ENCODE measurements around the gene HRH3.

Gene HRH3

DNA sequence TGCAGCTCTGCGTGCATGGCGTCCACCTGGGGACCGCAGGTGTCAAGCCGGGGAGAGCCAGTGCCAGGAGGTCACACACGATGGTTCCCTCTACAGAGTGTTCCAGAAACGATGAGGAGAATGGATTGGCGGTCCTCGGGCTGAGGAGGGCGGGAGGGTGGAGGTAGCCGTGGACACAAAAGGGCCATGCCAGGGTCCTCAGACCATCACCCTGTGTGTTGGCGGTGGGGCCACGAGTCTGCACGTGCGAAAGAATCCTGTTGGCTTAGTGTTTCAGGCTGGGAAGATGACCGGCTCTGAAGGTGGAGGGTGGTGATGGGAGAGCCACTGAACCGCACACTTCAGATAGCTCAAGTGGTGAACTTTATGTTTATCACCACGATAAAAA is 13.7 kb downstream of the HRH3 start:
- ChIA-PET POLR2A (no interaction called here), CTCF (no interaction called here)
- no peak for DNase-seq (ENCODE audit: extremely low spot score)
- TF ChIP-seq CTBP1 (IDR thresholded peaks at IDR 0.05; ENCODE audit: borderline replicate concordance) = no peak
- TF ChIP-seq FOXM1 (IDR thresholded peaks at IDR 0.05; ENCODE audit: borderline replicate concordance) = no peak
- no peak for TF ChIP-seq BHLHE40 (IDR thresholded peaks at IDR 0.05; ENCODE audit: borderline replicate concordance)
- no peak for TF ChIP-seq HDGF (IDR thresholded peaks at IDR 0.05; ENCODE audit: borderline replicate concordance)

- ChIA-PET POLR2A (no interaction called here), CTCF (no interaction called here)
- DNase-seq (ENCODE audit: extremely low spot score) = no peak
- TF ChIP-seq SP1 (IDR thresholded peaks at IDR 0.05) = no peak
- no peak for TF ChIP-seq TARDBP (IDR thresholded peaks at IDR 0.05)
- TF ChIP-seq BHLHE40 (IDR thresholded peaks at IDR 0.05; ENCODE audit: borderline replicate concordance) = no peak
- no peak for TF ChIP-seq ELF4 (IDR thresholded peaks at IDR 0.05)
- TF ChIP-seq HDGF (IDR thresholded peaks at IDR 0.05; ENCODE audit: borderline replicate concordance) = no peak
- no peak for TF ChIP-seq FOXA1 (IDR thresholded peaks at IDR 0.05)
Measured at GRCh38 chr20:62205618-62206387, 14.3 kb downstream of the HRH3 start.

GRCh38 chr20:62203378-62204030 is 16.6 kb downstream of the HRH3 start:
- TF ChIP-seq TARDBP (IDR thresholded peaks at IDR 0.05) (no peak), ZNF384 (IDR thresholded peaks at IDR 0.05) (no peak), CTBP1 (IDR thresholded peaks at IDR 0.05; ENCODE audit: borderline replicate concordance) (no peak), SP1 (IDR thresholded peaks at IDR 0.05) (no peak)
- DNase-seq (ENCODE audit: extremely low spot score) = no peak
- ChIA-PET CTCF (no interaction called here), POLR2A (no interaction called here)

DNA sequence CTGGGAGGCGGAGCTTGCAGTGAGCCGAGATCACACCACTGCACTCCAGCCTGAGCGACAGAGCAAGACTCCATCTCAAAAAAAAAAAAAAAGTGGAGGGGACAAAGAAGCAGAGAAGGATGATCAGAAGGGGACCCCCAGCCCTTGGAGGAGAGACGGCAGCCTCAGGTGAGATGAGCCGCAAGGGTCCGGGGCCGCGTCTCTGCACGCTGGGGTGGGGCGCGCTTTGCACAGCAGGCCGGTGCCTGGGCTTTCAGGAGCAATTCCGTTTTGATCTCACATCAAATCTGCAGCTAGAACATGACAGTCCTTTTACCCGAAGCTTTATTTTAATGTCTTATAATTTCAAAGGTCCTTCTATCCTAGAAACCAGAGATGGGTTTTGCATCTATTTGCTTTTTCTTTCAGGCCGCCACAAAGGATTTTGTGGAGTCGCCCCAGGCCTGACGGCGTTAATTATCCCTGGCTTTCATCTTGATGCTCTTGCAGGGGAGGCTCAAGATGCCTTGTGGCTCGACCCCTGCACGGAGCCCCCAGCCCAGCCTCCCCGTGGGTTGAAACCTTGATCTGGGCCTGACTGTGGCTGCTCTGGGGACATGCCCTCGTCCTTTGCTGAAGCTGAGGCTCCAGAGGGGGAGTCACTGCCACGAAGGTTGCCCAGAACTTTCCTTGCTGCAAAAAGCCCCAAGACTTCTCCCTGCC is 17.3 kb downstream of the HRH3 start:
- ChIA-PET CTCF (no interaction called here), POLR2A (no interaction called here)
- no peak for TF ChIP-seq FOXA1 (IDR thresholded peaks at IDR 0.05)
- TF ChIP-seq SP1 (IDR thresholded peaks at IDR 0.05) = no peak
- TF ChIP-seq SUZ12 (IDR thresholded peaks at IDR 0.05) = no peak
- no peak for TF ChIP-seq FOXM1 (IDR thresholded peaks at IDR 0.05; ENCODE audit: borderline replicate concordance)
- TF ChIP-seq BHLHE40 (IDR thresholded peaks at IDR 0.05; ENCODE audit: borderline replicate concordance) = no peak
- no peak for TF ChIP-seq HDGF (IDR thresholded peaks at IDR 0.05; ENCODE audit: borderline replicate concordance)
- no peak for TF ChIP-seq ARNT (IDR thresholded peaks at IDR 0.05)
- no peak for TF ChIP-seq TARDBP (IDR thresholded peaks at IDR 0.05)
- no peak for TF ChIP-seq ELF4 (IDR thresholded peaks at IDR 0.05)
- TF ChIP-seq FOXK2 (IDR thresholded peaks at IDR 0.05) = no peak
- TF ChIP-seq ZNF384 (IDR thresholded peaks at IDR 0.05) = no peak
- no peak for TF ChIP-seq CTBP1 (IDR thresholded peaks at IDR 0.05; ENCODE audit: borderline replicate concordance)
- TF ChIP-seq PKNOX1 (IDR thresholded peaks at IDR 0.05) = no peak
- no peak for TF ChIP-seq LEF1 (IDR thresholded peaks at IDR 0.05; ENCODE audit: borderline replicate concordance)
- TF ChIP-seq NFRKB (IDR thresholded peaks at IDR 0.05) = no peak
- DNase-seq (ENCODE audit: extremely low spot score) = no peak

- ChIA-PET CTCF (no interaction called here), POLR2A (no interaction called here)
- no peak for DNase-seq (ENCODE audit: extremely low spot score)
- TF ChIP-seq SP1 (IDR thresholded peaks at IDR 0.05) = no peak
- no peak for TF ChIP-seq TARDBP (IDR thresholded peaks at IDR 0.05)
- TF ChIP-seq HDGF (IDR thresholded peaks at IDR 0.05; ENCODE audit: borderline replicate concordance) = no peak
- no peak for TF ChIP-seq PKNOX1 (IDR thresholded peaks at IDR 0.05)
- no peak for TF ChIP-seq CTBP1 (IDR thresholded peaks at IDR 0.05; ENCODE audit: borderline replicate concordance)
- no peak for TF ChIP-seq L3MBTL2 (conservative IDR thresholded peaks at IDR 0.05)
- TF ChIP-seq BHLHE40 (IDR thresholded peaks at IDR 0.05; ENCODE audit: borderline replicate concordance) = no peak
- no peak for TF ChIP-seq FOXA1 (IDR thresholded peaks at IDR 0.05)
- no peak for TF ChIP-seq NFRKB (IDR thresholded peaks at IDR 0.05)
- no peak for TF ChIP-seq ZNF384 (IDR thresholded peaks at IDR 0.05)
- TF ChIP-seq ARNT (IDR thresholded peaks at IDR 0.05) = no peak
- no peak for TF ChIP-seq FOXK2 (IDR thresholded peaks at IDR 0.05)
- no peak for TF ChIP-seq FOXM1 (IDR thresholded peaks at IDR 0.05; ENCODE audit: borderline replicate concordance)
- no peak for TF ChIP-seq LEF1 (IDR thresholded peaks at IDR 0.05; ENCODE audit: borderline replicate concordance)
- no peak for TF ChIP-seq ELF4 (IDR thresholded peaks at IDR 0.05)
Measured at GRCh38 chr20:62202083-62202395, 18.0 kb downstream of the HRH3 start.

GRCh38 chr20:62201173-62202082 is 18.6 kb downstream of the HRH3 start:
- CTCF ChIA-PET = no interaction called here
- TF ChIP-seq ELF4 (IDR thresholded peaks at IDR 0.05) = no peak
- no peak for TF ChIP-seq BHLHE40 (IDR thresholded peaks at IDR 0.05; ENCODE audit: borderline replicate concordance)
- no peak for TF ChIP-seq LEF1 (IDR thresholded peaks at IDR 0.05; ENCODE audit: borderline replicate concordance)
- TF ChIP-seq L3MBTL2 (conservative IDR thresholded peaks at IDR 0.05) = no peak
- TF ChIP-seq ARNT (IDR thresholded peaks at IDR 0.05) = no peak
- POLR2A ChIA-PET = no interaction called here
- no peak for DNase-seq (ENCODE audit: extremely low spot score)

All from HEK293T (cell line).